ENCODE data around the gene TIPRL.

GRCh38 chr1:168155910-168156309 is 22.9 kb upstream of the TIPRL start:
- TF ChIP-seq TAF1 (IDR thresholded peaks at IDR 0.05; ENCODE audit: borderline replicate concordance, insufficient read depth, low read length) (no peak), POLR2AphosphoS5 (IDR thresholded peaks at IDR 0.05; ENCODE audit: low read depth, low read length) (no peak), REST (IDR thresholded peaks at IDR 0.05; ENCODE audit: insufficient read depth in 1 of 2, low read depth in 2 of 2, low read length in 2 of 2) (no peak), SIN3A (IDR thresholded peaks at IDR 0.05; ENCODE audit: borderline replicate concordance, insufficient read depth, low read length) (no peak)
